GM23338 (cell line): ENCODE results near the gene SORL1-AS1.

Experiments used
- ATAC-seq: fragments of 200-7000 bp; cut with Tn5 transposase; 3 replicates; pipeline ENCODE4 v1.9.1; 2020
- DNase-seq: peaks from one replicate; pipeline ENCODE4 v3.0.0-alpha.2; 2015; ENCODE audit warnings: low spot score
- H2AFZ ChIP-seq: fragments of 200-600 bp; sonication (generic); 2 replicates; pipeline ENCODE4 v1.8.0; 2016; ENCODE audit warnings: antibody characterized with exemption, mild to moderate bottlenecking, moderate library complexity
- H3F3A ChIP-seq: fragments of 200-600 bp; sonication (generic); replicated peaks from 2 replicates; pipeline ENCODE4 v1.8.0; 2017; ENCODE audit warnings: antibody characterized with exemption, mixed run types, low read depth
- H3K27ac ChIP-seq: fragments of 200-600 bp; sonication (generic); 2 replicates; pipeline ENCODE4 v1.6.1; 2016; ENCODE audit warnings: low read depth
- H3K27me3 ChIP-seq: fragments of 200-600 bp; sonication (generic); 2 replicates; pipeline ENCODE4 v1.8.0; 2016; ENCODE audit warnings: mild to moderate bottlenecking, mixed run types, moderate library complexity; ENCODE audit not compliant: insufficient read depth
- H3K36me3 ChIP-seq: fragments of 200-600 bp; sonication (generic); 2 replicates; pipeline ENCODE4 v1.8.0; 2016; ENCODE audit warnings: mild to moderate bottlenecking; ENCODE audit not compliant: insufficient read depth
- H3K4me1 ChIP-seq: fragments of 200-600 bp; sonication (generic); 2 replicates; pipeline ENCODE4 v1.8.0; 2016; ENCODE audit warnings: mild to moderate bottlenecking, moderate library complexity; ENCODE audit not compliant: insufficient read depth
- H3K4me2 ChIP-seq: fragments of 200-600 bp; sonication (generic); 2 replicates; pipeline ENCODE4 v1.7.1; 2017; ENCODE audit warnings: mixed run types
- H3K4me3 ChIP-seq: fragments of 200-600 bp; sonication (generic); 2 replicates; pipeline ENCODE4 v1.6.1; 2016; ENCODE audit warnings: mixed run types
- H3K79me2 ChIP-seq: fragments of 200-600 bp; sonication (generic); replicated peaks from 2 replicates; pipeline ENCODE4 v1.8.0; 2017; ENCODE audit warnings: mild to moderate bottlenecking; ENCODE audit not compliant: insufficient read depth
- H3K9me2 ChIP-seq: fragments of 200-600 bp; sonication (generic); 2 replicates; pipeline ENCODE4 v1.8.0; 2017; ENCODE audit not compliant: insufficient read depth
- H4K20me1 ChIP-seq: fragments of 200-600 bp; sonication (generic); replicated peaks from 2 replicates; pipeline ENCODE4 v1.8.0; 2017; ENCODE audit warnings: mild to moderate bottlenecking; ENCODE audit not compliant: insufficient read depth
- H3K27ac Mint-ChIP-seq: 2 replicates; pipeline ENCODE4 v1.8.0; 2020; ENCODE audit warnings: inconsistent platforms, mild to moderate bottlenecking, moderate library complexity, mixed read lengths
- H3K27me3 Mint-ChIP-seq: 3 replicates; pipeline ENCODE4 v1.8.0; 2022; ENCODE audit warnings: low read depth, mild to moderate bottlenecking, moderate library complexity, mixed read lengths, inconsistent platforms; ENCODE audit not compliant: insufficient read depth, poor library complexity
- H3K36me3 Mint-ChIP-seq: 3 replicates; pipeline ENCODE4 v1.8.0; 2021; ENCODE audit warnings: low read depth, mild to moderate bottlenecking, inconsistent platforms, moderate library complexity, mixed read lengths
- H3K4me1 Mint-ChIP-seq: 3 replicates; pipeline ENCODE4 v1.8.0; 2020; ENCODE audit warnings: mild to moderate bottlenecking, inconsistent platforms, mixed read lengths
- H3K4me3 Mint-ChIP-seq: 3 replicates; pipeline ENCODE4 v1.8.0; 2021; ENCODE audit warnings: moderate library complexity, mild to moderate bottlenecking, inconsistent platforms, mixed read lengths
- H3K9me3 Mint-ChIP-seq: 3 replicates; pipeline ENCODE4 v1.8.0; 2020; ENCODE audit warnings: moderate library complexity, mild to moderate bottlenecking, inconsistent platforms, mixed read lengths
- ETS1 ChIP-seq: IDR thresholded peaks from 2 replicates; pipeline ENCODE4 v1.6.1; 2016; ENCODE audit warnings: antibody characterized with exemption
- EZH2phosphoT487 ChIP-seq: fragments of 200-600 bp; sonication (generic); IDR thresholded peaks from one replicate; pipeline ENCODE4 v1.8.1; 2018; ENCODE audit warnings: antibody characterized with exemption; ENCODE audit not compliant: unreplicated experiment
- JUNB ChIP-seq: IDR thresholded peaks from one replicate; pipeline ENCODE4 v1.6.1; 2016; ENCODE audit warnings: antibody characterized with exemption; ENCODE audit not compliant: unreplicated experiment
- POLR2AphosphoS5 ChIP-seq: IDR thresholded peaks from 2 replicates; pipeline ENCODE4 v1.6.1; 2016; ENCODE audit warnings: antibody characterized with exemption, low read depth
- ZNF114 ChIP-seq: fragments of 250-450 bp; sonication (Bioruptor Pico); IDR thresholded peaks from 2 replicates; pipeline ENCODE4 v1.5.0; 2020; ENCODE audit warnings: mild to moderate bottlenecking, moderate library complexity
- ZNF331 ChIP-seq: fragments of 250-450 bp; sonication (Bioruptor Pico); IDR thresholded peaks from 2 replicates; pipeline ENCODE4 v1.5.0; 2020; ENCODE audit warnings: low read depth, mild to moderate bottlenecking, moderate library complexity
- TF ChIP-seq, protein P1 (sequence below): IDR thresholded peaks from one replicate; pipeline ENCODE4 v1.6.1; 2018; ENCODE audit warnings: antibody characterized with exemption; ENCODE audit not compliant: unreplicated experiment

Gene SORL1-AS1

DNA sequence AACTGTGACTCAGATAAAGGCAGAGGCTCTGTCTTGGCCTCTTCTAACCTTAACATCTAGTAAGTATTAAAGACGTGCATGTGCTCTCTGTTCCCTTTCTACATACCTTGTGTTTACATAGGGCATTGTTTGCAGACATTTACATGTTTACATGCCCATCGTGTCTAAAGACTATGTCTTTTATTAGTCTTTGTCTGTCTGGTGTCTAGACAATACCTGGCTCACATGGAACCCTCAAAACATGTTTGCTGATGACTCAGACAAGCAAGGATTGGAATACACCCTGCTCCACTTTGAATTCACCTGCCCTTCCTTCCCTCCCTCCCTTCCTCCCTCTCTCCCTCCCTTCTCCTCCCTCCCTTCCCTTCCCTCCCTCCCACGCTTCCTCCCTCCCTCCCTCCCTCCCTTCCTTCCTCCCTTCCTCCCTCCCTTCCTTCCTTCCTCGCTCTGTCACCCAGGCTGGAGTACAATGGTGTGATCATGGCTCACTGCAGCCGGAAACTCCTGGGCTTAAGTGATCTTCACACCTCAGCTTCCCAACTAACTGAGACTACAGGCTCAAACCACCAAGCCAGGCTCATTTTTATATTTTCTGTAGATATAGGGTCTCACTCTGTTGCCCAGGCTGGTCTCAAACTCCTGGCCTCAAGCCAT, 23.7 kb upstream of the SORL1-AS1 start:
- H3K36me3 Mint-ChIP-seq: peaks cover 28% of the 10 kb centered on the region
- Histone ChIP-seq H3K27me3 (no peaks in the 10 kb centered on the region), H3K4me2 (no peak overlapping the region), H3K9me2 (no peaks in the 10 kb centered on the region), H2AFZ (no peak overlapping the region), H4K20me1 (peaks cover 4% of the 10 kb centered on the region), H3K79me2 (peaks cover 55% of the 10 kb centered on the region), H3K27ac (peak overlapping the region; percentile 59; the same call in 1 of the 2 replicates), H3K4me3 (no peak overlapping the region), H3F3A (peaks cover 24% of the 10 kb centered on the region), H3K36me3 (no peaks in the 10 kb centered on the region), H3K4me1 (peaks cover 45% of the 10 kb centered on the region)
- peaks cover 61% of the 10 kb centered on the region for H3K4me1 Mint-ChIP-seq
- DNase-seq (no peak), ATAC-seq (no peak)
- no peaks in the 10 kb centered on the region for H3K9me3 Mint-ChIP-seq
- peaks cover 5% of the 10 kb centered on the region for H3K27me3 Mint-ChIP-seq
- no peak overlapping the region for H3K4me3 Mint-ChIP-seq
- no peak overlapping the region; the same call in 1 of the 2 replicates for H3K27ac Mint-ChIP-seq
- no peak for TF ChIP-seq ETS1

DNA sequence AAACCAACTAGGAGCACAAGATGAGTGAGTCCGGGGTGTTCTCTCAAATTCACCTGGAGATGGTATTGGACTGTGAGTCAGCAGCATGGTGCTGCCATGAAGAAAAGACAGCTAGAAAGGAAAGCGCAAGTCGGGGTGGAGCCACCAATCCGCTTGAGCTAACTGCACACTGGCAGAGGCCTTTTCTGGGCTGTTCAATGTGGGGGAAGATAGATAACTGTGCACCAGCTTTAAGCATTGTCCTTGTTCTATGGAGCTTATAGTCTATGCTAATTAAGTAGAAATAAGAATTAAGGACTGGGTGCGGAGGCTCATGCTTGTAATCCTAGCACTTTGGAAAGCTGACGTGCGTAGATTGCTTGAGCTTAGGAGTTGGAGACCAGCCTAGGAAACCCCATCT, 21.9 kb upstream of the SORL1-AS1 start:
- H3K27ac Mint-ChIP-seq: no peak overlapping the region
- Histone ChIP-seq H3K79me2 (peaks cover 68% of the 10 kb centered on the region), H3F3A (peaks cover 24% of the 10 kb centered on the region), H3K4me2 (no peak overlapping the region), H3K27ac (peak overlapping the region; percentile 59; the same call in 1 of the 2 replicates), H3K4me1 (peaks cover 38% of the 10 kb centered on the region), H3K27me3 (no peaks in the 10 kb centered on the region), H3K9me2 (no peaks in the 10 kb centered on the region), H3K4me3 (no peak overlapping the region), H2AFZ (no peak overlapping the region), H3K36me3 (peaks cover 8% of the 10 kb centered on the region), H4K20me1 (peaks cover 4% of the 10 kb centered on the region)
- H3K4me3 Mint-ChIP-seq: no peak overlapping the region
- peaks cover 3% of the 10 kb centered on the region for H3K27me3 Mint-ChIP-seq
- ATAC-seq (no peak), DNase-seq (no peak)
- H3K4me1 Mint-ChIP-seq: peaks cover 58% of the 10 kb centered on the region
- H3K36me3 Mint-ChIP-seq: peaks cover 46% of the 10 kb centered on the region
- no peak for TF ChIP-seq ZNF331 (CRISPR knock-in tag)
- no peak for TF ChIP-seq JUNB
- no peaks in the 10 kb centered on the region for H3K9me3 Mint-ChIP-seq

GRCh38 chr11:121473064-121473777, 20.5 kb upstream of the SORL1-AS1 start:
- DNase-seq: no peak
- peaks cover 41% of the 10 kb centered on the region for H3K4me1 ChIP-seq
- no peak overlapping the region for H3K4me2 ChIP-seq
- H2AFZ ChIP-seq: no peak overlapping the region
- peaks cover 50% of the 10 kb centered on the region for H3K36me3 Mint-ChIP-seq
- H3K27ac Mint-ChIP-seq: 0 out of 2 replicates have a peak overlapping the region, but pooled peaks have one; percentile 32
- H3K9me2 ChIP-seq: no peaks in the 10 kb centered on the region
- H3K36me3 ChIP-seq: peaks cover 14% of the 10 kb centered on the region
- H3K27me3 ChIP-seq: no peaks in the 10 kb centered on the region
- no peak overlapping the region for H3K4me3 ChIP-seq
- H4K20me1 ChIP-seq: peaks cover 4% of the 10 kb centered on the region
- H3K9me3 Mint-ChIP-seq: no peaks in the 10 kb centered on the region
- H3K4me3 Mint-ChIP-seq: no peak overlapping the region
- no peak for ATAC-seq
- H3K27ac ChIP-seq: peak overlapping the region; percentile 36; the same call in 1 of the 2 replicates
- peaks cover 3% of the 10 kb centered on the region for H3K27me3 Mint-ChIP-seq
- H3F3A ChIP-seq: peaks cover 16% of the 10 kb centered on the region
- peaks cover 57% of the 10 kb centered on the region for H3K4me1 Mint-ChIP-seq
- H3K79me2 ChIP-seq: peaks cover 83% of the 10 kb centered on the region
- TF ChIP-seq POLR2AphosphoS5 (no peak), EZH2phosphoT487 (no peak), ZNF331 (CRISPR knock-in tag) (no peak), ZNF114 (CRISPR knock-in tag) (no peak), JUNB (no peak)
- TF ChIP-seq, protein P1, sequence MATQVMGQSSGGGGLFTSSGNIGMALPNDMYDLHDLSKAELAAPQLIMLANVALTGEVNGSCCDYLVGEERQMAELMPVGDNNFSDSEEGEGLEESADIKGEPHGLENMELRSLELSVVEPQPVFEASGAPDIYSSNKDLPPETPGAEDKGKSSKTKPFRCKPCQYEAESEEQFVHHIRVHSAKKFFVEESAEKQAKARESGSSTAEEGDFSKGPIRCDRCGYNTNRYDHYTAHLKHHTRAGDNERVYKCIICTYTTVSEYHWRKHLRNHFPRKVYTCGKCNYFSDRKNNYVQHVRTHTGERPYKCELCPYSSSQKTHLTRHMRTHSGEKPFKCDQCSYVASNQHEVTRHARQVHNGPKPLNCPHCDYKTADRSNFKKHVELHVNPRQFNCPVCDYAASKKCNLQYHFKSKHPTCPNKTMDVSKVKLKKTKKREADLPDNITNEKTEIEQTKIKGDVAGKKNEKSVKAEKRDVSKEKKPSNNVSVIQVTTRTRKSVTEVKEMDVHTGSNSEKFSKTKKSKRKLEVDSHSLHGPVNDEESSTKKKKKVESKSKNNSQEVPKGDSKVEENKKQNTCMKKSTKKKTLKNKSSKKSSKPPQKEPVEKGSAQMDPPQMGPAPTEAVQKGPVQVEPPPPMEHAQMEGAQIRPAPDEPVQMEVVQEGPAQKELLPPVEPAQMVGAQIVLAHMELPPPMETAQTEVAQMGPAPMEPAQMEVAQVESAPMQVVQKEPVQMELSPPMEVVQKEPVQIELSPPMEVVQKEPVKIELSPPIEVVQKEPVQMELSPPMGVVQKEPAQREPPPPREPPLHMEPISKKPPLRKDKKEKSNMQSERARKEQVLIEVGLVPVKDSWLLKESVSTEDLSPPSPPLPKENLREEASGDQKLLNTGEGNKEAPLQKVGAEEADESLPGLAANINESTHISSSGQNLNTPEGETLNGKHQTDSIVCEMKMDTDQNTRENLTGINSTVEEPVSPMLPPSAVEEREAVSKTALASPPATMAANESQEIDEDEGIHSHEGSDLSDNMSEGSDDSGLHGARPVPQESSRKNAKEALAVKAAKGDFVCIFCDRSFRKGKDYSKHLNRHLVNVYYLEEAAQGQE: no peak
